G401 (cell line): ENCODE measurements around the gene TBC1D22A. TPM values are rescaled to one million over a fixed set of nuclear protein-coding genes. Genes with fewer than 3 reads are reported as not detected.

Experiments
- DNase-seq: peaks from one replicate; pipeline ENCODE4 v3.0.0-alpha.2; 2015; ENCODE audit warnings: low spot score
- in situ Hi-C: cut with HindIII; loops from 2 replicates; pipeline ENCODE4 v1.10.0; 2016; ENCODE audit warnings: low sequenced_read_pairs, mixed read lengths
- total RNA-seq: library from RNA; depleted of rRNA; stranded (reverse); fragments of >200 nt; shearing (Covaris generic); gene quantifications from 2 replicates; pipeline ENCODE4 v1.2.3, GENCODE V29; 2014

TBC1D22A gene
- total RNA-seq, 1 experiment from 2014 or later: 11.1 TPM

DNA sequence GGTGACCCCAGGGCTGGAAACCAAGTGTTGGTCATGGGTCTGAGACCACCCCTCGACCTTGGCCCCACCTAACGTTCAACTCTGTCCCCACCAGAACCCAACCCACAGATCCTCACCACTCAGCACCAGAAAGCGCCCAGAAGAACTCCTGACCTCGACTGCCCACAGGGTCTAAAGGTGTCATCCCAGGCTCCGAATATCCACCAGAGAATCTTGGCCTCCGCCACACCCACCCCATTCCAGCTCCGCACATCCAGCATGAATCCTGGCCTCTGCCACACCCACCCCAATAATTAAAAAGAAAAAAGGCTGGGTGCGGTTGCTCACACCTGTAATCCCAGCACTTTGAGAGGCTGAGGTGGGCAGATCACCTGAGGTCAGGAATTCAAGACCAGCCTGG lies 25.7 kb upstream of the TBC1D22A start:
- in situ Hi-C loops: no loop called here
- no peak for DNase-seq

- in situ Hi-C loops: no loop called here
- peak; percentile 23 for DNase-seq
Measured at GRCh38 chr22:46737105-46737975, 25.1 kb upstream of the TBC1D22A start.

GRCh38 chr22:46737976-46738646 lies 24.3 kb upstream of the TBC1D22A start, which contains the start of gene CERK:
TSS of gene CERK (minus strand) at chr22:46738252. CDS start at chr22:46738148, 104 bp downstream.
- peak; percentile 77 for DNase-seq
- in situ Hi-C loops: no loop called here

GRCh38 chr22:46738647-46739093 lies 23.8 kb upstream of the TBC1D22A start:
- in situ Hi-C loops: no loop called here
- peak; percentile 40 for DNase-seq

DNA sequence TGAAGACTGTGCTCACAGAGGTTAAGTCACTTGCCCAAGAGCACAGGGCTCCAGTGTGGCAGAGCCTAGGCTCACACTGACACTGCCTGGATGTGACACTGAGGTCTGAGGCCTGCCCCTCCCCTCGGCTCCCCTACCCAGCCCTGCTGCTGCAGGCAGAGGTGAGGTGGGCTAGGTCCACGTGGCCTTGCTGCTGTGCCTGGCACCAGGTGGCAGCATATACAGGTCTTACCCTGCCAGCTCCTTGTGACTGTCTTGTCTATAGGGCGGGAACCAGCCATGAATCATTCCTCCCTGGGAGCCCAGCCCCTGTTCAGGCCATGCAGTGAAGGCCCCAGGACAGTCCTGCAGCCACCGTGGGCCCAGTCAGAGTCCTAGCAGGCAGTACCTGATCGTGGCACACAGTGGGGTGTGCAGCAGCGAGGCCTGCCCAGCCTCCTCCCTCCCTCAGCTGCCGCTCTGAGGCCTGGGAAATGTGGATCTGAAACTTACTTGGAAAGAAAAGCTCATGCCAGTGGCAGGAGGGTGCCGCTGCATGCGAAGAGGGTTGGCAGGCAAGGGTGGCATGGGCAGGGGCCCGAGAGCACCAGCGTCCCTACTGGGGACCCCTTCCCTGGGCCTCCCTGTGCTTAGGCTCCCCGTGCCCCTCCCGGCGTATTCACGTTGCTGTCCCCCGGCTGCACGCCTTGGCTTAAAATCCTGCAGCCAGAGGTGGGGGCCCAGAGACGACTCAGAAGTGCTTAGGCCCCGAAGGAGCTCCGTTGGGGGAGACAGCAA lies 23.2 kb upstream of the TBC1D22A start:
- in situ Hi-C loops: no loop called here
- DNase-seq: peak; percentile 42

- in situ Hi-C loops: no loop called here
- no peak for DNase-seq
Measured at GRCh38 chr22:46740910-46741780, 21.3 kb upstream of the TBC1D22A start.

GRCh38 chr22:46741974-46742519 lies 20.4 kb upstream of the TBC1D22A start:
- in situ Hi-C loops: no loop called here
- no peak for DNase-seq

DNA sequence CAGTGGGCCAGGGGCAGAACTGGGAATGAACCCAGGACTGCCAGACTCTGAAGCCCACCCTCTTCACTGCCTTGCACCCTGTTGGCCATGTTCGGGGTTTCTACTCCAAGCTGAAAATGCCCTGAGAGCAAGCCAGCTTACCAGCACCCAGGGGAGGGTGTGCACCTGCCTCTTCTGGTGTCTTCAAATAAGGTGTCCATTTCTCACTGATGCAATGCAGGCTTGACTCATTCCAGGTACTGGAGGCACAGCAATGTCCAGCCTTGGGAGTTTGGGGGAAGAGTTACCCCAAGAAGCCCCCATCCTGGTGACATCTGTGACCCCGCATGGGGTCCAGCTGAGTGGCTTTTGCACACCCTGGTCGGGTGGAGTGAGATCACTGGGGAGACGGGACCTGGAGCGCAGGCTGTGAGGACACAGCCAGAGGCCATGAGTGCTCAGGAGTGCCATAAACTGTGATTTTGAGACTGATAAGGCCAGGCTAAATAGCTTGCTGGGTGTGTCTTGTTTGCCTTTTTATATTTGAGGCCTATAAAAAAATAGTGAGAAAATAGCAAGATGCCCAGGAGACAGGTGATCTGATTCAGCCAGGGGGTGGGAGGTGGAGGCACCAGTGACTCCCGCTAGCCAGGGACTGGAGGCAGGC lies 19.8 kb upstream of the TBC1D22A start:
- DNase-seq: no peak
- in situ Hi-C loops: no loop called here

- DNase-seq: no peak
- in situ Hi-C loops: no loop called here
Measured at GRCh38 chr22:46744581-46744980, 17.9 kb upstream of the TBC1D22A start.

DNA sequence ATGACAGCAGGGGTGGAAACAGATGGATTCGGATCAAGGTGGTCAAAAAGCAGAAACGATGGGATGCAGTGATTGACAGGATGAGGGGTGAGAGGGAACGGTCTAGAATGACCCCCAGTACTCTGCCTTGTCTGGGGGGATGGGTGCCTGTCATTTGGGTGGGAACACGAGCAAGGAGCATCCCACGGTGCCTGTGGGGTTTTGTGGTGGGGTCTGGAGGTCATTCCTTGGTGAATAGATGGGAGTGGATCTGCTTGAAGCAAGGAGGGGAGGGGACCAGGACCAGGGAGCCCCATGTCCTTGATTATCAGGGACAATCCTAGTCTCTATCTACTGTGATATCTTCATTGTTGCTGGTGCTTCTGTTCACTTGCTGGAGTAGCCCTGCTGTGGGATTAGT lies 16.3 kb upstream of the TBC1D22A start:
- in situ Hi-C loops: no loop called here
- no peak for DNase-seq

DNA sequence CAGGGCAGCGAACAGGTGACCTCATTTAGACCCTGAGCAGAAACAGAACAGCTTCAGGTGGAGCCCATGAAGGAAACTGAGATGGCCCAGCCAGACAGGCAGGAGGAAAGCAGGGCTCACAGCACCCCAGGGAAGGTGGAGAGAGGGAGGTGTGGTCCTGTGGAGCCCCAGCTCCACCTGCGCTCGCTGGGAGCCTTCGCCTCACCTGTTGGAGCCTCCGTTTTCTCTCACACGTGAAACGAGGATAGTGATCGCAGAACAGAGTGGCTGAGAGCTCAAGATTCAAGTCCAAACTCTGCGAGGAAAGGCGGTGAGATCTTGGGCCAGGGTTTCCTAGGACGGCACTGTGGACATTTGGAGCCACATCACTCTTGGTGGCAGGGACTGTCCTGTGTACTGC lies 15.8 kb upstream of the TBC1D22A start:
- in situ Hi-C loops: no loop called here
- DNase-seq: no peak

DNA sequence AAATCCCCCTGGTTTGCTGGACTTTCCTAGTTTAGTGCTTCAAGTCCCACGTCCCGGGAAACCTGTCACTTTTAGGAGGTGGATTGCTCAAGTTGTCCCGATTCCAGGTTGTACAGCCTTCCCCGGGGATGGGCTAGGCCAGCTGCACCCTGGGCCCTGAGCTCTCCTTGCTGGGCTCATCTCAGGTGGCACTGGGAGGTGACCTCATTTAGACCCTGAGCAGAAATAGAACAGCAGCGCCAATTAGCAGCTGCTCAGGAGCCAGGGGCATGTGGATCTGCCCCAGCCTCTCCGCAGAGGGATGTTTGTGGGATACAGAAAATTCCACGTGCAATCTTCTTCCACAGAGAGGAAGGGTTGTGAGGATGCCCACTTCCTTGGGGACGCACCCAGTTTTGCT lies 14.8 kb upstream of the TBC1D22A start:
- no peak for DNase-seq
- in situ Hi-C loops: no loop called here

DNA sequence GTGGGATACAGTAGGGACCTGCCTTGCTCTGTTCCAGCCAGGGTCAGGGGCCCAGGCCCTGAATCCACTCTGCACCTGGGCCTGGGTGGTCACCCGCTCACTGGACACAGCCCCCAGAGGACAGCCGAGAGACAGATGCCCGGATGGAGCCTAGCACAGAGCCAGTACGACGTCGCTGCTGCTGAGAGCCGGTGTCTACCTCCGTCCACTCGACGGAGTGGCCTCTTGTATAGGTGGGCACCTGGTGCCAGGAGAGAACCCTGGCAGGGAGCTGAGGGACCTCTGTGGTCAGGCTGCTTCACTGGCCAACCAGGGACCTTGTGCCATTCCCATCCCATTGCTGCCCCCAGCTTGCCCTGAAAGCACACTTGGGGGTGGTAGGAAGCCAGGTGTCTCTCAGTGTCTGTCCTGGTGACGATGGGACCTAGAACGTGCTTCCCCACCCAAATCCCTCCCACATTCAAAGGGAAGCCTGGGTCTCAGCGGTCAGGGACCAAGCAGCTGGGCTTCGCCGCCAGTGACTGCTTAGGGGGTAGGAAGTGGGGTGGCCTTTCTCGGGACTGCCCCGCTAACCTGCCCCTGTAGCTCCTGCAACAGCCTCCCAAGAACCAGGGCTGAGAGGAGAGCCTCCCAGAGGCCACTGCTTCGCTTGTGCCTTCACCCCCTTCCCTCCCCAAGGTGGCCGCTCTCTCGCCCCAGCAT lies 14.1 kb upstream of the TBC1D22A start:
- no peak for DNase-seq
- in situ Hi-C loops: no loop called here

DNA sequence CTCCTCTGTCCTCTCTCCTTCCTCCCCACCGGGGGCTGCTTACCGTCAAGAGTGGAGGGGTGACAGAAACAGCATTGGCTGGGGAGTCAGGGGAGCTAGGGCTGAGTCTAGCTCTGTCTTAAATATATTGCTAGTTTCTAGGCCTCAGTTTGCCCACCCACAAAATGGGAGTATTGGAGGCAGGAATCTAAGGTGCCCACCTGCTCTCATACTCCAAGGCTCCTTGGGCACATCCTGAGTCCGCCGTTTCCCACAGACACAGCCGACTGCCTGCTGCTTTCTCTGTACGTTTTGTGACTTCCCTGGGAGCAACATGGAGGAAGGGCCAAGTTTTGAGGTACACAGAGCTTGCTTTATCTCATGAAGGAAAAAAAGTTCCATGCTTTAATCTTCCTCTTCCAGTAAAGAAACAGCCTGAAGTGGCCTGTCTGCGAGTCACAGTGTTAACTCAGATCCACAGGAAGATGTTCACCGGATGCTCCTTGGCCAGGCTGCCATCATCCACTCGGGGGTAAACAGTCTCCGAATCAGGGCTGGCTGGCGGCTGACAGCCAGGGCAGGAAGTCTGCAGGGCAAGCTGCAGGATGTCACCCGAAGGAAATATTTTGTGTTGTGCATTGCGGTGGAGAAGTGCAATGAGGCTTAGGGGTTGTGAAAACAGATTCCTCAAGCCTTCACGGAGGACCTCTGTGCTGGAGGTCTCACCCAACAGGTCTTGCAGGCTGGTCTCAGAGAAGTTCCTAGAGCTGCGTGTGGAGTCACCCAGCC lies 13.4 kb upstream of the TBC1D22A start:
- in situ Hi-C loops: no loop called here
- no peak for DNase-seq

DNA sequence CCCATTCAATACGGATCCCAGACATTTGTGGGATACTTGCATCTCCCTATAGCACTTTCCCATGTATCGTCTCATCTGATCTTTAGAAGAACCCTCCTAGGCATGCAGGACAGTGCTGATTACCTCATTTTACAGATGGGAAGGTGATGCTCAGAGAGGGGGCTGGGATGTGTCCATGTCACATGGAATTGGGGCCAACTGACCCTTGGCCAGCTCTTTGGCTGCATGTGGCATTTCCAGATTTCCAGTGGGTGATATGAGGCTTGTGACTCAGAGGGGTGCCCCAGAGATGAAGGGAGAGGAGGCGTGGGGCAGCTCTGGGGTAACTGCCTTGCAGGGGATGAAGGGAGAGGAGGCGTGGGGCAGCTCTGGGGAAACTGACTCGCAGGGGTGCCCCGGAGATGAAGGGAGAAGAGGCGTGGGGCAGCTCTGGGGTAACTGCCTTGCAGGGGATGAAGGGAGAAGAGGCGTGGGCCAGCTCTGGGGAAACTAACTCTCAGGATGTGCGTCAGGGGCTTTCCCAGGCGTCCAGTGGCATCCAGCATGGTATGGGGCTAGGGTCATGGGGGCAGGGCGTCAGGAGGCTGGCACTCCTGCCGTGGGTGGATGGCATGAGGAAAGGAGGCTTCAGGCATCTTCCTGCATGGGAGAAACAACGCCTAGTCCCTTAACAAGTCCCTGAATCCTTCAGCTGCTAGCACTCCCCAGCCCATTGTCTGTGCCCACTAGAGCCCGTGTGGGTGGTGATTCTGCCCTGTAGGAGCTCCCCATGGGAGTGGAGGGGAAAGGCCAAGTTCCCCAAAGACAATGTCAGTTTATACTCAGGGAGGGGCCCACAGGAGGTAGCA lies 12.5 kb upstream of the TBC1D22A start:
- in situ Hi-C loops: no loop called here

GRCh38 chr22:46750530-46750800 lies 12.0 kb upstream of the TBC1D22A start:
- DNase-seq: no peak
- in situ Hi-C loops: no loop called here

More for the DNA sequence above, 12.5 kb upstream of the TBC1D22A start:
- no peak for DNase-seq
